ENCODE results near the gene SH3GL1.

SH3GL1 gene

DNA sequence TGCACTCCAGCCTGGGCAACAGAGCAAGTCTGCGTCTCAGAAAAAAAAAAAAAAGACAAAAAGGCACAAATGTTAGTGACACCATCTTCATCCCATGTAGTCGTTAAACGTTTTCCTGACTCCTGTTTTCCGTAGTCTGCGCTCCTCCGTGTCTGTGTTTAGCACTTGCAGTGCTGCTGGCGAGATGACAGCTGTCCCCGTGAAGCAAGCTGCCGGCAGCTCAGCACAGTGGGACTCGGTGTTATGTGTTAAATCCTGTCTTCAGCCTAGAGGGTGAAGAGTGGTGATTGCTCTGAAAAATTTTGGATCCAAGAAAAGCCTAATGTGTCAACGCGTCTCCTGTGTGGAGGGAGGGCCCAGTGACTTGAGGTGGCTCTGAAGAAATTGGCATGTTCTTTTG lies 38.9 kb upstream of the SH3GL1 start:
- no peak for DNase-seq
- Histone ChIP-seq H3K14ac (ENCODE audit: low read length) (no peak overlapping the region), H2BK12ac (ENCODE audit: low read length) (no peak overlapping the region), H2BK5ac (ENCODE audit: low read depth, low read length, poor library complexity) (no peak overlapping the region), H3K23ac (ENCODE audit: low read length) (no peak overlapping the region), H3K4me2 (ENCODE audit: low read length) (no peak overlapping the region), H4K12ac (ENCODE audit: low read depth, low read length) (no peak overlapping the region), H3K9me3 (ENCODE audit: insufficient read depth, low read depth, low read length) (peaks cover 3% of the 10 kb centered on the region), H3K27me3 (ENCODE audit: insufficient read depth, low read length) (no peaks in the 10 kb centered on the region), H2BK120ac (ENCODE audit: insufficient read depth, low read length, poor library complexity) (no peak overlapping the region), H4K8ac (ENCODE audit: low read depth, low read length) (no peak overlapping the region), H3K4me1 (ENCODE audit: control insufficient read depth in 1 of 2, insufficient read depth in 2 of 2, low read length in 2 of 2) (no peaks in the 10 kb centered on the region), H2AFZ (ENCODE audit: insufficient read depth, low read length, poor library complexity) (no peak overlapping the region), H3K36me3 (ENCODE audit: control insufficient read depth in 1 of 2, insufficient read depth in 2 of 2, low read length in 2 of 2) (peaks cover 62 to 65% of the 10 kb centered on the region in 2 experiments), H3K79me1 (ENCODE audit: low read length) (no peaks in the 10 kb centered on the region), H3K9ac (ENCODE audit: low read length) (no peak overlapping the region), H3K18ac (ENCODE audit: low read length) (no peak overlapping the region), H2AK5ac (ENCODE audit: low read length) (no peak overlapping the region), H3K4ac (ENCODE audit: low read depth, low read length) (no peak overlapping the region), H3K4me3 (ENCODE audit: low read depth, low read length) (no peak overlapping the region), H3K79me2 (ENCODE audit: control insufficient read depth, insufficient read depth, low read length, poor library complexity) (no peaks in the 10 kb centered on the region), H4K91ac (ENCODE audit: low read depth, low read length) (no peak overlapping the region), H3K27ac (ENCODE audit: low read depth, low read length) (no peak overlapping the region)
- WGBS (ENCODE audit: extremely low coverage, insufficient coverage, insufficient read length), result no CpG with 5 or more reads among the region's 12 CpGs

DNA sequence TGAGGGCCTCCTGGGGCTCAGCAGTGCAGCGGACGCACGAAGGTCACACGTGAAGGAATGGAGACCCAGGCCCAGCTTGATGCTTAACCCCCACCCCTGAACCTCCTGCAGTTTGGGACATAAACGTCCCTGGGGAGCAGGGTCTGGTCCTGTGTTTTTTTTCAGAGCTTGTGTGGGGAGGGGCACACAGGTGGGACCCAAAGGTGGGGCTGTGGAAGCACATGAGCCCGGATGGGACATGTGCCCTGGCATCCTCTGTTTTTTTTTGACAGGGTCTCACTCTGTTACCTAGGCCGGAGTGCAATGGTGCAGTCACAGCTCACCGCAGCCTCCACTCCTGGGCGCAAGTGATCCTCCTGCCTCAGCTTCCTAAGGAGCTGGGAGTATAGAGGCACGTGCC lies 36.8 kb upstream of the SH3GL1 start:
- H3K36me3 ChIP-seq (ENCODE audit: control insufficient read depth in 1 of 2, insufficient read depth in 2 of 2, low read length in 2 of 2), result peaks cover 61 to 63% of the 10 kb centered on the region in 2 experiments
- H2BK5ac ChIP-seq (ENCODE audit: low read depth, low read length, poor library complexity), result no peak overlapping the region
- no peaks in the 10 kb centered on the region for H3K79me2 ChIP-seq (ENCODE audit: control insufficient read depth, insufficient read depth, low read length, poor library complexity)
- no peak overlapping the region for H4K8ac ChIP-seq (ENCODE audit: low read depth, low read length)
- H3K14ac ChIP-seq (ENCODE audit: low read length), result no peak overlapping the region
- H3K27me3 ChIP-seq (ENCODE audit: insufficient read depth, low read length), result no peaks in the 10 kb centered on the region
- H4K91ac ChIP-seq (ENCODE audit: low read depth, low read length), result no peak overlapping the region
- no peak overlapping the region for H3K4me2 ChIP-seq (ENCODE audit: low read length)
- H2BK120ac ChIP-seq (ENCODE audit: insufficient read depth, low read length, poor library complexity), result no peak overlapping the region
- H4K12ac ChIP-seq (ENCODE audit: low read depth, low read length), result no peak overlapping the region
- no peaks in the 10 kb centered on the region for H3K4me1 ChIP-seq (ENCODE audit: control insufficient read depth in 1 of 2, insufficient read depth in 2 of 2, low read length in 2 of 2)
- no peak overlapping the region for H3K4ac ChIP-seq (ENCODE audit: low read depth, low read length)
- no peak overlapping the region for H3K23ac ChIP-seq (ENCODE audit: low read length)
- WGBS (ENCODE audit: extremely low coverage, insufficient coverage, insufficient read length), result no CpG with 5 or more reads among the region's 10 CpGs
- H3K9me3 ChIP-seq (ENCODE audit: insufficient read depth, low read depth, low read length), result peaks cover 4% of the 10 kb centered on the region
- H2AFZ ChIP-seq (ENCODE audit: insufficient read depth, low read length, poor library complexity), result no peak overlapping the region
- no peak overlapping the region for H3K4me3 ChIP-seq (ENCODE audit: low read depth, low read length)
- no peak overlapping the region for H3K9ac ChIP-seq (ENCODE audit: low read length)
- H3K18ac ChIP-seq (ENCODE audit: low read length), result no peak overlapping the region
- no peaks in the 10 kb centered on the region for H3K79me1 ChIP-seq (ENCODE audit: low read length)
- no peak overlapping the region for H2AK5ac ChIP-seq (ENCODE audit: low read length)
- H2BK12ac ChIP-seq (ENCODE audit: low read length), result no peak overlapping the region
- no peak overlapping the region for H3K27ac ChIP-seq (ENCODE audit: low read depth, low read length)
- DNase-seq, result no peak

DNA sequence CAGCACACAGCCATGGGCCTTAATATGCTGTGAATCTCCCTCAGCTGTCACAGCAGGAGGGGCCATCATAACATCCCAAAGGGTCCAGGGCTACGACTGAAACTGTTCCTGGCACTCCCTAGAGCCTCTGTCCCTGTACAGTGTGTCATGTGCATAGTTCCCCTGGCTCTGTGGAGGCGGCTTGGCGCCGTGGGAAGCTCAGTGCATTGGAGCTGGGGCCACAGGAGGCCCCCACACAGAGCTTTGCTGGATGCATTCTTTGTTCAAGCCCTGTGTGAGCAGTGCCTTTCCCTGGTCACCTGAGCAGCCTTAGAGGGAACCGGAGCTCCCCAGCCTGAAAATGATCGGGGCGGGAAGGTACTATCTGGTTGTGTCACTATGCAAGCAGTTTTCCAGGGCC lies 35.9 kb upstream of the SH3GL1 start:
- H3K79me2 ChIP-seq (ENCODE audit: control insufficient read depth, insufficient read depth, low read length, poor library complexity), result no peaks in the 10 kb centered on the region
- H4K91ac ChIP-seq (ENCODE audit: low read depth, low read length), result no peak overlapping the region
- H3K23ac ChIP-seq (ENCODE audit: low read length), result no peak overlapping the region
- no peaks in the 10 kb centered on the region for H3K27me3 ChIP-seq (ENCODE audit: insufficient read depth, low read length)
- H3K14ac ChIP-seq (ENCODE audit: low read length), result no peak overlapping the region
- H3K4me2 ChIP-seq (ENCODE audit: low read length), result no peak overlapping the region
- peaks cover 1% of the 10 kb centered on the region for H3K9me3 ChIP-seq (ENCODE audit: insufficient read depth, low read depth, low read length)
- H4K8ac ChIP-seq (ENCODE audit: low read depth, low read length), result no peak overlapping the region
- no peak overlapping the region for H2BK120ac ChIP-seq (ENCODE audit: insufficient read depth, low read length, poor library complexity)
- no peak overlapping the region for H3K27ac ChIP-seq (ENCODE audit: low read depth, low read length)
- H3K18ac ChIP-seq (ENCODE audit: low read length), result no peak overlapping the region
- WGBS (ENCODE audit: extremely low coverage, insufficient coverage, insufficient read length), result no CpG with 5 or more reads among the region's 7 CpGs
- H3K4me1 ChIP-seq (ENCODE audit: control insufficient read depth in 1 of 2, insufficient read depth in 2 of 2, low read length in 2 of 2), result no peaks in the 10 kb centered on the region
- no peak overlapping the region for H3K4ac ChIP-seq (ENCODE audit: low read depth, low read length)
- no peak overlapping the region for H2AK5ac ChIP-seq (ENCODE audit: low read length)
- no peak overlapping the region for H2AFZ ChIP-seq (ENCODE audit: insufficient read depth, low read length, poor library complexity)
- no peak overlapping the region for H2BK12ac ChIP-seq (ENCODE audit: low read length)
- no peak overlapping the region for H4K12ac ChIP-seq (ENCODE audit: low read depth, low read length)
- no peak overlapping the region for H3K9ac ChIP-seq (ENCODE audit: low read length)
- DNase-seq, result no peak
- no peaks in the 10 kb centered on the region for H3K79me1 ChIP-seq (ENCODE audit: low read length)
- no peak overlapping the region for H2BK5ac ChIP-seq (ENCODE audit: low read depth, low read length, poor library complexity)
- no peak overlapping the region for H3K4me3 ChIP-seq (ENCODE audit: low read depth, low read length)
- H3K36me3 ChIP-seq (ENCODE audit: control insufficient read depth in 1 of 2, insufficient read depth in 2 of 2, low read length in 2 of 2), result peaks cover 68 to 69% of the 10 kb centered on the region in 2 experiments

DNA sequence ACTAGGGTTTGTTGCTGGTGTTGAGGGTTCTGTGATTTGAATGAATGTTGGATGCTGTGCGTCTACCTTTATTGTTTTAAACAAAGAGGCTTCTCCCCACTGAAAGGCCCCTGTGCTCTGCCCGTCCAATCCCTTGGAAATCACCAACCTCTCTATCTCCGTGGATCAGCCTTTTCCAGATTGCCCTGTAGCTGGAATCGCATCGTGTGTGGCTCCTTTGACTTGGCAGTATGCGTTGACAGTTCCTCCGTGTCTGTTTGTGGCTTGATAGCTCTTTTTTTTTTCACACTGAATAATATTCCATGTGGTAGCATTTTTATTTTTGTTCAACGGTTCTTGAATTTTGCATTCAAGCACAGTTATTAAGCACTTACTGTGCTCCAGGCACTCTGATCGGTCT lies 34.0 kb upstream of the SH3GL1 start:
- no peaks in the 10 kb centered on the region for H3K27me3 ChIP-seq (ENCODE audit: insufficient read depth, low read length)
- no peak overlapping the region for H3K14ac ChIP-seq (ENCODE audit: low read length)
- H3K9me3 ChIP-seq (ENCODE audit: insufficient read depth, low read depth, low read length), result peaks cover 1% of the 10 kb centered on the region
- no peak overlapping the region for H2BK5ac ChIP-seq (ENCODE audit: low read depth, low read length, poor library complexity)
- no peak overlapping the region for H2AK5ac ChIP-seq (ENCODE audit: low read length)
- H3K9ac ChIP-seq (ENCODE audit: low read length), result no peak overlapping the region
- H3K4me3 ChIP-seq (ENCODE audit: low read depth, low read length), result no peak overlapping the region
- H3K36me3 ChIP-seq (ENCODE audit: control insufficient read depth in 1 of 2, insufficient read depth in 2 of 2, low read length in 2 of 2), result peaks cover 73 to 74% of the 10 kb centered on the region in 2 experiments
- H3K4me2 ChIP-seq (ENCODE audit: low read length), result no peak overlapping the region
- WGBS (ENCODE audit: extremely low coverage, insufficient coverage, insufficient read length), result no CpG with 5 or more reads among the region's 9 CpGs
- no peak overlapping the region for H3K23ac ChIP-seq (ENCODE audit: low read length)
- no peaks in the 10 kb centered on the region for H3K79me1 ChIP-seq (ENCODE audit: low read length)
- no peak overlapping the region for H3K18ac ChIP-seq (ENCODE audit: low read length)
- no peak overlapping the region for H4K8ac ChIP-seq (ENCODE audit: low read depth, low read length)
- no peaks in the 10 kb centered on the region for H3K4me1 ChIP-seq (ENCODE audit: control insufficient read depth in 1 of 2, insufficient read depth in 2 of 2, low read length in 2 of 2)
- H3K27ac ChIP-seq (ENCODE audit: low read depth, low read length), result no peak overlapping the region
- no peak overlapping the region for H4K91ac ChIP-seq (ENCODE audit: low read depth, low read length)
- no peaks in the 10 kb centered on the region for H3K79me2 ChIP-seq (ENCODE audit: control insufficient read depth, insufficient read depth, low read length, poor library complexity)
- H2BK120ac ChIP-seq (ENCODE audit: insufficient read depth, low read length, poor library complexity), result no peak overlapping the region
- no peak overlapping the region for H4K12ac ChIP-seq (ENCODE audit: low read depth, low read length)
- H2BK12ac ChIP-seq (ENCODE audit: low read length), result no peak overlapping the region
- no peak overlapping the region for H3K4ac ChIP-seq (ENCODE audit: low read depth, low read length)
- no peak overlapping the region for H2AFZ ChIP-seq (ENCODE audit: insufficient read depth, low read length, poor library complexity)
- DNase-seq, result no peak
